Cardiac fibroblast (primary cell): ENCODE measurements around the gene C1orf146.
A peak's percentile ranks its signal among the peaks of the same experiment; 100 is the strongest.
"Not testable (repeated sequence)": the region's sequence is repeated elsewhere in the genome, so short reads cannot be mapped to it uniquely, and the experiment has no call there.

ENCODE experiments used
- DNase-seq, 2 donors: peaks; one replicate each; pipeline versions ENCODE4 v3.0.0 to v3.0.0-alpha.2; 2010; ENCODE audit warnings: low read depth in 2 of 2
- H3K4me3 ChIP-seq, 2 donors: replicated peaks in 1 of 2; 1 replicate in 1 of 2; 2 replicates in 1 of 2; pipeline ENCODE4 v1.5.1; 2011; ENCODE audit warnings: low read depth in 2 of 2, low read length in 2 of 2, mild to moderate bottlenecking in 2 of 2, moderate library complexity in 1 of 2
- TF ChIP-seq, protein P1 (sequence below): IDR thresholded peaks from one replicate; pipeline ENCODE4 v1.5.1; 2011; ENCODE audit warnings: low read depth, mild to moderate bottlenecking, low read length, inconsistent platforms

The C1orf146 gene

DNA sequence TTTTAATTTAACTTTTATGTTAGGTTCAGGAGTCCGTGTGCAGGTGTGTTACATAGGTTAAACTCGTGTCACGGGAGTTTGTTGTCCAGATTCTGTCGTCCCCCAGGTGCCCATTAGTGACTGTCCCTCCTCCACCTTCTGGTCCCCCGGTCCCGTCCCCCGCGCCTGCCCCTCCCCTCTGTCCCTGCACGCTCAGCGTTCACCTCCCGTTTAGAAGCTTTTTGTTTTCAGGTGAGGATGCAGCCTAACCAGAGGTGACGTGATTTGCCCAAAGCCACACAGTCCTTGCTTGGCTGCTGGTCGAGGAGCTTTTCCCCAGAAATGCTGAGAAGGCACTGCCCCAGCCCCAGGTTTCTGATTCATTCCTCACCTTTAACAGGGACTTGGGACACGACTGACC lies 844 bp downstream of the C1orf146 start:
- TF ChIP-seq, protein P1, sequence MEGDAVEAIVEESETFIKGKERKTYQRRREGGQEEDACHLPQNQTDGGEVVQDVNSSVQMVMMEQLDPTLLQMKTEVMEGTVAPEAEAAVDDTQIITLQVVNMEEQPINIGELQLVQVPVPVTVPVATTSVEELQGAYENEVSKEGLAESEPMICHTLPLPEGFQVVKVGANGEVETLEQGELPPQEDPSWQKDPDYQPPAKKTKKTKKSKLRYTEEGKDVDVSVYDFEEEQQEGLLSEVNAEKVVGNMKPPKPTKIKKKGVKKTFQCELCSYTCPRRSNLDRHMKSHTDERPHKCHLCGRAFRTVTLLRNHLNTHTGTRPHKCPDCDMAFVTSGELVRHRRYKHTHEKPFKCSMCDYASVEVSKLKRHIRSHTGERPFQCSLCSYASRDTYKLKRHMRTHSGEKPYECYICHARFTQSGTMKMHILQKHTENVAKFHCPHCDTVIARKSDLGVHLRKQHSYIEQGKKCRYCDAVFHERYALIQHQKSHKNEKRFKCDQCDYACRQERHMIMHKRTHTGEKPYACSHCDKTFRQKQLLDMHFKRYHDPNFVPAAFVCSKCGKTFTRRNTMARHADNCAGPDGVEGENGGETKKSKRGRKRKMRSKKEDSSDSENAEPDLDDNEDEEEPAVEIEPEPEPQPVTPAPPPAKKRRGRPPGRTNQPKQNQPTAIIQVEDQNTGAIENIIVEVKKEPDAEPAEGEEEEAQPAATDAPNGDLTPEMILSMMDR, result no peak
- H3K4me3 ChIP-seq, result no peak overlapping the region
- DNase-seq, result no peak

DNA sequence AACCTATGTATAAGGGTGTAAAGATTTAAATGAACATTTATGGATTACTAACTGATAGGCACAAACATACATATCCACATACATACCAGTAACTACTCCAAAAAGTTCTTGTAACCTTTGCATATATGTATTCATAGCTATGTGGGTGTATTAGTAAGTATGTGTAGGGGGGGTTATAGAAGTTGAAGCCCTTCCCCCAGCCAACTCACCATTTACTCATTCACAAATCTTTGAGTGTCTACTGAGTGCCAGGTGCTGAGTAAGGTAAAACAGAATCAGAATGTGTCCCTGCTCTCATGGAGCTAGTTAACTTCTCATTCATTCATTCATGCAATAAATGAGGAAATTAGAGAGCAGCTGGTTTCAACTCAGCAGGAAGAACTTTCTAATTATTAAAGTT lies 1.3 kb downstream of the C1orf146 start:
- no peak overlapping the region for H3K4me3 ChIP-seq
- no peak for DNase-seq
- TF ChIP-seq, protein P1, result no peak

DNA sequence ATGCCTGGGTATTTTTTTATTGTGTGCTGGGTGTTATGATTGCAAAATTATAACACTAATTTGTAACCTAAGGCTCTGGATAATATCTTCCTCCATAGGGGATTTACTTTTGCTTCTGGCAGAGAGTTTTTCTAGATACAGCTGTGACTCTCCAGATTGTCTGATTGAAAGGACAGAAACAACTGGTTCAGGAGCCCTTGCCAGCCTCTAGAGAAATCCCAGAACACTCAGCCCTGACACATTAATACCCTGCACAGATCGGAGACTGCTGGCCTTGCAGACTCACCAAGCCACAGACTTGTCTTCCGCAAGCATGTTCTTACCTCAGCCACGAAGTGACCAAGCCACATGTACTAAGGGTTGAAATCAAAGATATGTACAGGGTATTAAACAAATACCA lies 10.7 kb downstream of the C1orf146 start:
- no peak for DNase-seq
- no peak overlapping the region for H3K4me3 ChIP-seq
- TF ChIP-seq, protein P1, result no peak

DNA sequence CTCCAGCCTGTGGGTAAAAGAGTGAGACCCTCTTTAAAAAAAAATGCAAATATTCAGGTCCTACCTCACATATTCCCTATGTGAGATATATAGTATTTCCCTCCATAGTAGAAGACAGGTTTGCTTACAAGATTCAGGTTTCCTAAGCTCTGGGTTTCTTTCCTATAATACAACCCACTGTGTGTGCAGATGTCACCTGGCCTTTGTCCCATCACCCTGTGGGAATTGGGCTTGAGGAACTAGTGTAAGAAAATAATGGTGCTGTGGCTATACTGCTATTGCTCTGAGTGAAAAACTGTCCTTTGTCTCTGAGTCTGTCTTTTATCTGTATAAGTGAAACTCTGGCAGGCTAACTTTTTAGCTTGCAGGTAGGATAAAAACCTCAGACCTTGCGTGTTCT lies 13.0 kb downstream of the C1orf146 start:
- no peak overlapping the region for H3K4me3 ChIP-seq

DNA sequence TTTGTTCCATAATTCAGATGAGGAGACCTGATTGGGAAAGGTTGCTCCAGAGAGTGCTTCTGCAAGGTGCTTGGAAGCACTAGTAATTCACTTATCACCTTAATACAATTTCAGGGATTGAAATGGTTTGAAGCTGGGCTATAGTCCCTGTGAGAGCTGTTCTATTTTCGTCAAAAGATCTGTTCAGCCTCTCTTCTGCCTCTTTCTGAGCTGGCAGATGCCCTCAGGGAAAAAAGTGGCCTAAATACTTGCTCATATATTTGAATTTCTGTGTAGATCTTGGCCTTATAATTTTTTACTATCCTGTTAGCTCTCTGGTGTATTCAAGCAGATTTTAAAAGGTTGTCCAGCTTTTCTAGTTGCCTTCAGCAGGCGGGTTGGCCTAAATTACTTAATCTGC lies 22.3 kb downstream of the C1orf146 start:
- H3K4me3 ChIP-seq, result no peak overlapping the region
- no peak for DNase-seq
- TF ChIP-seq, protein P1, result no peak

More for the DNA sequence above, 13.0 kb downstream of the C1orf146 start:
- TF ChIP-seq, protein P1, result no peak
- no peak for DNase-seq

DNA sequence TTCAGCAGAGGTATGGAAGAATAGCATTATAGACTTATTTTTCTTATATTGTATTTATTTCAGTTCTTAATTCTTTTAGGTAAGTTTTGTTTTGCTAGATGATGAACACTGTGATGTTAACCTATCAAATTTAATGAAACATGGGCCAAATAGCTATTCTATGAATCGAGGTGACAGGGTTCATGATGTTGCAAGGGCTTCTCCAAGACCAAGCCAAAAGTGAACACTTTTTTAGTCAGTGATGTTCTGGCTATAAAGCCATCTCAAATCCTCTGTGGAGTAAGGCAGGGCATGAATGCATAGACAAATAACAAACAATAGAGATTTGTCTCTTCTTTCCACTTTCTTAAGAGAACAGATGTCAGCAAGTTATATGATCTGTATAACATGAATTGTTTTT lies 26.7 kb downstream of the C1orf146 start:
- DNase-seq, result peak; percentile 6 to 55
- TF ChIP-seq, protein P1, result no peak
- no peak overlapping the region for H3K4me3 ChIP-seq

DNA sequence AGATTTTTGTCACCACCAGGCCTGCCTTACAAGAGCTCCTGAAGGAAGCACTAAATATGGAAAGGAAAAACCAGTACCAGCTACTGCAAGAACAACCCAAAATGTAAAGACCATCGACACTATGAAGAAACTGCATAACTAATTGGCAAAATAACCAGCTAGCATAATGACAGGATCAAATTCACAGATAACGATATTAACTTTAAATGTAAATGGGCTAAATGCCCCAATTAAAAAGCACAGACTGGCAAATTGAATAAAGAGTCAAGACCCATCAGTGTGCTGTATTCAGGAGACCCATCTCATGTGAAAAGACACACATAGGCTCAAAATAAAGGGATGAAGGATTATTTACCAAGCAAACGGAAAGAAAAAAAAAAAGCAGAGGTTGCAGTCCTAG lies 37.0 kb downstream of the C1orf146 start:
- not testable (repeated sequence) for H3K4me3 ChIP-seq, DNase-seq
